Activated naive CD4-positive, alpha-beta T cell treated with anti-CD3 and anti-CD28 coated beads, Interleukin-2, amount 10 ng/mL, durations not matched to agents 7 days and 5 days (primary cell): ENCODE measurements around the gene EPHA10.

Experiments
- CTCF ChIA-PET: fragments of 350-600 bp; sonication (Branson Sonifier 250); formaldehyde crosslinking; loops from one replicate; lab custom pipeline; 2021; ENCODE audit warnings: antibody characterized with exemption; lab: Charles Lee
- DNase-seq: peaks from one replicate; pipeline ENCODE4 v3.0.0-alpha.2; 2020
- H3K27ac Mint-ChIP-seq: one replicate; pipeline ENCODE4 v1.8.0; 2021; ENCODE audit warnings: mild to moderate bottlenecking, moderate library complexity, mixed read lengths
- H3K27me3 Mint-ChIP-seq: one replicate; pipeline ENCODE4 v1.8.0; 2021; ENCODE audit warnings: mild to moderate bottlenecking, mixed read lengths
- H3K36me3 Mint-ChIP-seq: one replicate; pipeline ENCODE4 v1.8.0; 2021; ENCODE audit warnings: mixed read lengths
- H3K4me1 Mint-ChIP-seq: one replicate; pipeline ENCODE4 v1.8.0; 2021; ENCODE audit warnings: mixed read lengths
- H3K4me3 Mint-ChIP-seq: one replicate; pipeline ENCODE4 v1.8.0; 2021; ENCODE audit warnings: mild to moderate bottlenecking, moderate library complexity, mixed read lengths
- H3K9me3 Mint-ChIP-seq: one replicate; pipeline ENCODE4 v1.8.0; 2021; ENCODE audit warnings: mixed read lengths

Gene EPHA10

GRCh38 chr1:37676281-37677142, 88.4 kb downstream of the EPHA10 start:
- peaks cover 3% of the 10 kb centered on the region for H3K27me3 Mint-ChIP-seq

GRCh38 chr1:37673920-37674319, 91.0 kb downstream of the EPHA10 start:
- no peaks in the 10 kb centered on the region for H3K27me3 Mint-ChIP-seq
- H3K4me1 Mint-ChIP-seq, result peaks cover 26% of the 10 kb centered on the region
- no peaks in the 10 kb centered on the region for H3K9me3 Mint-ChIP-seq
- H3K4me3 Mint-ChIP-seq, result peak overlapping the region; percentile 21
- peak; percentile 92 for DNase-seq
- H3K27ac Mint-ChIP-seq, result no peak overlapping the region
- H3K36me3 Mint-ChIP-seq, result no peaks in the 10 kb centered on the region
- CTCF ChIA-PET, result interaction anchor here (1.6 to 4.0 kb wide), 2 partner anchors 8 to 70 kb away, joined by 9 to 12 read pairs; no protein-coding TSS in a partner anchor

More at GRCh38 chr1:37676281-37677142, 88.4 kb downstream of the EPHA10 start:
- no peak for DNase-seq
- CTCF ChIA-PET, result no interaction called here
- H3K36me3 Mint-ChIP-seq, result no peaks in the 10 kb centered on the region
- H3K9me3 Mint-ChIP-seq, result no peaks in the 10 kb centered on the region
- peaks cover 26% of the 10 kb centered on the region for H3K4me1 Mint-ChIP-seq
- H3K4me3 Mint-ChIP-seq, result no peak overlapping the region
- H3K27ac Mint-ChIP-seq, result no peak overlapping the region

GRCh38 chr1:37672136-37672870, 92.6 kb downstream of the EPHA10 start:
- Mint-ChIP-seq H3K27ac (no peak overlapping the region), H3K36me3 (no peaks in the 10 kb centered on the region), H3K4me3 (no peak overlapping the region), H3K27me3 (no peaks in the 10 kb centered on the region), H3K9me3 (no peaks in the 10 kb centered on the region), H3K4me1 (peaks cover 26% of the 10 kb centered on the region)
- CTCF ChIA-PET, result interaction anchor here (4.0 kb wide), 1 partner anchor 69 kb away, joined by 12 read pairs; no protein-coding TSS in a partner anchor
- no peak for DNase-seq

GRCh38 chr1:37671261-37671660, 93.7 kb downstream of the EPHA10 start:
- Mint-ChIP-seq H3K36me3 (no peaks in the 10 kb centered on the region), H3K4me3 (no peak overlapping the region), H3K27me3 (no peaks in the 10 kb centered on the region), H3K4me1 (peaks cover 26% of the 10 kb centered on the region), H3K9me3 (no peaks in the 10 kb centered on the region), H3K27ac (no peak overlapping the region)
- CTCF ChIA-PET, result interaction anchor here (4.0 kb wide), 1 partner anchor 68 kb away, joined by 12 read pairs; no protein-coding TSS in a partner anchor
- DNase-seq, result no peak

- H3K4me1 Mint-ChIP-seq, result peaks cover 25% of the 10 kb centered on the region
- no peak overlapping the region for H3K4me3 Mint-ChIP-seq
- CTCF ChIA-PET, result no interaction called here
- no peaks in the 10 kb centered on the region for H3K27me3 Mint-ChIP-seq
- no peak for DNase-seq
- H3K9me3 Mint-ChIP-seq, result no peaks in the 10 kb centered on the region
- no peaks in the 10 kb centered on the region for H3K36me3 Mint-ChIP-seq
- no peak overlapping the region for H3K27ac Mint-ChIP-seq
Observed at GRCh38 chr1:37670133-37670532, 94.8 kb downstream of the EPHA10 start.

GRCh38 chr1:37667023-37667671, 97.8 kb downstream of the EPHA10 start:
- no peaks in the 10 kb centered on the region for H3K4me1 Mint-ChIP-seq
- H3K36me3 Mint-ChIP-seq, result no peaks in the 10 kb centered on the region
- no peaks in the 10 kb centered on the region for H3K27me3 Mint-ChIP-seq
- H3K4me3 Mint-ChIP-seq, result no peak overlapping the region
- H3K9me3 Mint-ChIP-seq, result no peaks in the 10 kb centered on the region
- no peak overlapping the region for H3K27ac Mint-ChIP-seq
- DNase-seq, result no peak
- CTCF ChIA-PET, result interaction anchor here (0.7 kb wide), 1 partner anchor 65 kb away, joined by 3 read pairs; no protein-coding TSS in a partner anchor

GRCh38 chr1:37666241-37666867, 98.6 kb downstream of the EPHA10 start:
- CTCF ChIA-PET, result no interaction called here
- H3K27ac Mint-ChIP-seq, result no peak overlapping the region
- no peaks in the 10 kb centered on the region for H3K36me3 Mint-ChIP-seq
- DNase-seq, result no peak
- H3K4me3 Mint-ChIP-seq, result no peak overlapping the region
- no peaks in the 10 kb centered on the region for H3K9me3 Mint-ChIP-seq
- H3K27me3 Mint-ChIP-seq, result no peaks in the 10 kb centered on the region
- no peaks in the 10 kb centered on the region for H3K4me1 Mint-ChIP-seq
